ENCODE results near the gene NUP210L.

Gene NUP210L

DNA sequence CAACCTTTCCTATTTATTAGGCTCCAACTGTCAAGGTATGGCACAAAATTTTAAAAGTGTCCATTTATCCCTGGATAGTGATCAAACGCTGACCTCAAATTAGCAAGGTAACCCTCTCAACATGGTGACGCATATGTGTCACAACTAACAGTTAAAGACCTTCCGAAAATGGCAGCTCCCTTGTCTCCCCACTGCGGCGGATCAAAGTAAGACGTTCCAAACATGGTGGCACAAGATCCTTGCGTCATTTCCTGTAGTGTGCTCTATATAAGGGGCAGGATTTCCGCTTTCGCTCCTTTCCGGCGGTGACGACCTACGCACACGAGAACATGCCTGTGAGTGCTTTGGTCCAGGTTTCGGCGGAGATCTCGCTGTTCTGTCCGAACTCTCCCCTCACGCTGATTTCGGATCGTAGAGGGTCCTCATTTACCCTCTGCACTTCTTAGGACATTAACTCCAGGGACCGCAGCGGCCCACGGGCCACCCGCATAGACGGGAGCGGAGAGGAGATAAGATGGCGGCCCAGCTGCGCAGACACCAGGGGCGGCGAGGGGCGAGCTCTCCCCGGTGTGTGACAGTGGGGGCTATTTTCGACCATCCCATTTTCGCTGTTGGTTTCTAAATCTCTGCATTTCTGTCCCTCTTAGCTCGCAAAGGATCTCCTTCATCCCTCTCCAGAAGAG is 164.3 kb downstream of the NUP210L start, which contains the start of gene RPS27:
RPS27 (plus strand) TSS at position 295 of the 683 bp plus-strand sequence; CDS start at position 330, 35 bp downstream.
- CTCF ChIA-PET, result interaction anchor here (0.6 to 5.9 kb wide), 6 partner anchors 9 to 335 kb away, joined by 3 to 43 read pairs (median 4); no protein-coding TSS in a partner anchor
- peak within 1 kb of the TSS; percentile 90 to 100 (median 95) for H3K4me3 ChIP-seq (ENCODE audit: control insufficient read depth in 1 of 7, extremely low read depth in 1 of 7, insufficient read depth in 4 of 7, low read depth in 2 of 7, low read length in 6 of 7)
- peak within 1 kb of the TSS; percentile 99 to 100 for H3K27ac ChIP-seq (ENCODE audit: insufficient read depth in 1 of 2, low read depth in 1 of 2, low read length in 2 of 2, poor library complexity in 1 of 2, severe bottlenecking in 2 of 2)
- H3K4me1 ChIP-seq (ENCODE audit: control extremely low read depth in 1 of 4, control insufficient read depth in 4 of 4, insufficient read depth in 4 of 4, low read length in 3 of 4), result peaks cover 16 to 32% (median 25%) of the 10 kb centered on the region in 4 experiments
- WGBS (ENCODE audit: insufficient coverage), result 0% methylated on average over 21 of the region's 36 CpGs
- peaks cover 6 to 39% (median 21%) of the 10 kb centered on the region in 4 experiments for H3K36me3 ChIP-seq (ENCODE audit: control insufficient read depth in 4 of 4, insufficient read depth in 4 of 4, low read length in 3 of 4)
- no peaks in the 10 kb centered on the region for H3K9me3 ChIP-seq (ENCODE audit: control extremely low read depth in 1 of 5, control insufficient read depth in 4 of 5, insufficient read depth in 2 of 5, low read depth in 1 of 5, low read length in 4 of 5)
- POLR2A ChIA-PET, result interaction anchor here (0.5 to 2.0 kb wide), 28 partner anchors 11 to 449 kb away, joined by 3 to 12 read pairs (median 3); partner anchors contain the start of genes CREB3L4, CRTC2, GATAD2B and JTB
- no peaks in the 10 kb centered on the region for H3K27me3 ChIP-seq (replicated peaks in 2 of 5; ENCODE audit: control insufficient read depth in 4 of 5, insufficient read depth in 5 of 5, low read length in 4 of 5)
- DNase-seq, result peak; percentile 99

DNA sequence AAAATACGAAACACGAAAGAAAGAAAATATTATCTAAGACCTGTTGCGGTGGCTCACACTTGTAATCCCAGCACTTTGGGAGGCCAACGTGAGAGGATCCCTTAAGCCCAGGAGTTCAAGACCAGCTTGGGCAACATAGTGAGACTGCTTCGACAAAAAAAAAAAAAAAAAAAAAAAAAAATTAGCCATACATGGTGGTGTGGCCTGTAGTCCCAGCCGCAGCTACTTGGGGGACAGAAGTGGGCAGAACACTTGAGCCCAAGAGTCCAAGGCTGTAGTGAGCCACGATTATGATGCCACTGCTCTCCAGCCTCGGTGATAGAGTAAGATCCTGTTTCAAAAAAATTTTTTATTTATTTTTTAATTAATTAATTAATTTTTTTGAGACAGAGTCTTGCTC is 167.3 kb downstream of the NUP210L start:
- peaks cover 24 to 46% (median 37%) of the 10 kb centered on the region in 4 experiments for H3K4me1 ChIP-seq (ENCODE audit: control extremely low read depth in 1 of 4, control insufficient read depth in 4 of 4, insufficient read depth in 4 of 4, low read length in 3 of 4)
- POLR2A ChIA-PET, result interaction anchor here (1.1 to 2.8 kb wide), 4 partner anchors 24 to 65 kb away, joined by 3 to 17 read pairs (median 4); partner anchors contain the start of genes DENND4B, GATAD2B and SLC39A1

DNA sequence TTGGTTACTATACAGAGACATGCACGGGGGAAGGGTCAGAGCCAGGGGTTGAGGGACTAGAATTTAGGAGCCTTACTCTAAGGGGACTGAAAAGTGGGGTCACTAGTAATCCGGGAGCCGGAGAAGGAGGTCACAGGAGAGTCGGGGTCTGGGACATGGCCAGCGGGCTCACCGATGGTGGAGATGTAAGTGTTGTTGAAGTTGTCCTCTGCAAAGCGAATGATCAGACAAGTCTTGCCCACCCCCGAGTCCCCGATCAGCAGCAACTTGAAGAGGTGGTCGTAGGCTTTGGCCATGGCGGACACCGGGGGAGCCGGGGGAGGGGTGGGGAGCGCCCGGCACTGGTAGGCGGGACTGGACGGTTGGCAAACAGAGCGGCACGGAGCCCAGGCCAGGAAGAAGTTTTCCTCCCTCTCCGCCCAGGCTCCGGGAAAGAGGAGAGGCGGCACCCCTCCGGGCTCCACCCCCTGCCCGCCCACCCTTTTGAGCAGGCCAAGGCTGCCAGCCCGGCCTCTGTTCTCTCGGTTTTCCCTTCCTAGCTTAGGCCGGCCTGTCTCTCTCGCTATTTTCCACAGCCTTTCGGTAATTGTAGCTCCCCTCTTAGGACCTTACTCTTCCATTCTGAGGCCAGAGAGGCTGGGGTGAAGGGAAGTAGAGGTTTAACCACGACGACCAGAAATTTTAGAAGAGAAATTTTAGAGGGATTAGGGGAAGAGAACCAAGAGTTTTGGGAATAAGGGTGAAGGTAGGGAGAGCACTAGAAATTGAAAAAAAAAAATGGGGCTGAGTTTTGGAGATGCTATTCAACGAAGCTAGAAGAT is 168.7 kb downstream of the NUP210L start, which contains the start of gene RAB13:
RAB13 (minus strand) TSS at position 399 of the 821 bp plus-strand sequence; CDS start at position 296, 103 bp downstream.
- CTCF ChIA-PET, result interaction anchor here (0.9 to 6.3 kb wide), 24 partner anchors 11 to 358 kb away, joined by 3 to 65 read pairs (median 4); partner anchors contain the start of genes CREB3L4, DENND4B, JTB and SLC39A1
- Histone ChIP-seq H3K27ac (ENCODE audit: insufficient read depth in 1 of 2, low read depth in 1 of 2, low read length in 2 of 2, poor library complexity in 1 of 2, severe bottlenecking in 2 of 2) (peak within 1 kb of the TSS; percentile 54 to 80), H3K4me3 (ENCODE audit: control insufficient read depth in 1 of 7, extremely low read depth in 1 of 7, insufficient read depth in 4 of 7, low read depth in 2 of 7, low read length in 6 of 7) (peak within 1 kb of the TSS; percentile 23 to 87 (median 66)), H3K4me1 (ENCODE audit: control extremely low read depth in 1 of 4, control insufficient read depth in 4 of 4, insufficient read depth in 4 of 4, low read length in 3 of 4) (peaks cover 14 to 34% (median 23%) of the 10 kb centered on the region in 4 experiments), H3K36me3 (ENCODE audit: control insufficient read depth in 4 of 4, insufficient read depth in 4 of 4, low read length in 3 of 4) (peaks cover 0 to 8% (median 5%) of the 10 kb centered on the region in 4 experiments), H3K27me3 (replicated peaks in 2 of 5; ENCODE audit: control insufficient read depth in 4 of 5, insufficient read depth in 5 of 5, low read length in 4 of 5) (no peaks in the 10 kb centered on the region), H3K9me3 (ENCODE audit: control extremely low read depth in 1 of 5, control insufficient read depth in 4 of 5, insufficient read depth in 2 of 5, low read depth in 1 of 5, low read length in 4 of 5) (no peaks in the 10 kb centered on the region)
- 1% methylated on average over 14 of the region's 32 CpGs for WGBS (ENCODE audit: insufficient coverage)
- POLR2A ChIA-PET, result interaction anchor here (0.8 to 2.8 kb wide), 6 partner anchors 9 to 196 kb away, joined by 3 to 17 read pairs (median 5); partner anchors contain the start of genes DENND4B, GATAD2B, JTB and SLC39A1
- peak in 2 of 3 donors; percentile 53 to 55 for DNase-seq

More for the DNA sequence above, 167.3 kb downstream of the NUP210L start:
- no peaks in the 10 kb centered on the region for H3K9me3 ChIP-seq (ENCODE audit: control extremely low read depth in 1 of 5, control insufficient read depth in 4 of 5, insufficient read depth in 2 of 5, low read depth in 1 of 5, low read length in 4 of 5)
- WGBS (ENCODE audit: insufficient coverage), result 98% methylated on average over 5 of the region's 8 CpGs
- H3K27ac ChIP-seq (ENCODE audit: insufficient read depth in 1 of 2, low read depth in 1 of 2, low read length in 2 of 2, poor library complexity in 1 of 2, severe bottlenecking in 2 of 2), result no peak overlapping the region
- H3K27me3 ChIP-seq (replicated peaks in 2 of 5; ENCODE audit: control insufficient read depth in 4 of 5, insufficient read depth in 5 of 5, low read length in 4 of 5), result no peaks in the 10 kb centered on the region
- CTCF ChIA-PET, result interaction anchor here (1.0 to 6.3 kb wide), 15 partner anchors 13 to 313 kb away, joined by 3 to 65 read pairs (median 10); partner anchors contain the start of genes CREB3L4, DENND4B, JTB and SLC39A1
- no peak overlapping the region for H3K4me3 ChIP-seq (ENCODE audit: control insufficient read depth in 1 of 7, extremely low read depth in 1 of 7, insufficient read depth in 4 of 7, low read depth in 2 of 7, low read length in 6 of 7)
- peaks cover 2 to 18% (median 8%) of the 10 kb centered on the region in 4 experiments for H3K36me3 ChIP-seq (ENCODE audit: control insufficient read depth in 4 of 4, insufficient read depth in 4 of 4, low read length in 3 of 4)
- DNase-seq, result no peak

DNA sequence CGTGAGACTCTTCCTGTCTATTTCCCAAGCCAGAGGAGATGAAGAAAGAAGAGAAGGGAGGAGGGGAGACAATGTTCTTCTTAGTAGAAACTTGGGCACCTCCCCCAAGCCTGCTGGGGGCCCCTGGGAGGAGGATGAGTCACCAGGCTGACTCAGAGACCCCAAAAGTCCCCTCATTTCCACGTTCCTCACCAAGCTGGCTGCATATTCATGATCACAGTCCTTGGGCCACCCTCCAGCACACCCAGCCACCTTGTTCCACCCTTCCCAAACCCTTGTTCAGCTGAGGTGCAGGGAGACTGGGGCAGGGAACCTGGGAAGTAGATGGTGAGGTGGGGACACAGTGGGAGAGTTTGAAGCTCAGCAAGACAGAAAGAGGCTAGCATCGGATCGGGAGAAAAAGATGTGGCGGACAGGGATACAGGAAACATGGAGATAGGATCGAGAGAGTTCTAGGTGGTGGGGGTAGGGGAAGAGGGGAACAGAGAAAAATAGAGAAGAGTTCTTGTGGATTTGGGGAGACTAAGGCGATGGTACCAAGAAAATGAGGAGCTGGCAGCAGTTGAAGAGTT is 169.4 kb downstream of the NUP210L start:
- H3K27ac ChIP-seq (ENCODE audit: insufficient read depth in 1 of 2, low read depth in 1 of 2, low read length in 2 of 2, poor library complexity in 1 of 2, severe bottlenecking in 2 of 2), result peak overlapping the region; percentile 54 to 80
- 31% methylated on average over 6 of the region's 7 CpGs for WGBS (ENCODE audit: insufficient coverage)
- DNase-seq, result peak; percentile 78 to 88 (median 87)
- no peaks in the 10 kb centered on the region for H3K27me3 ChIP-seq (replicated peaks in 2 of 5; ENCODE audit: control insufficient read depth in 4 of 5, insufficient read depth in 5 of 5, low read length in 4 of 5)
- peak overlapping the region; percentile 23 to 87 (median 66) for H3K4me3 ChIP-seq (ENCODE audit: control insufficient read depth in 1 of 7, extremely low read depth in 1 of 7, insufficient read depth in 4 of 7, low read depth in 2 of 7, low read length in 6 of 7)
- no peaks in the 10 kb centered on the region for H3K9me3 ChIP-seq (ENCODE audit: control extremely low read depth in 1 of 5, control insufficient read depth in 4 of 5, insufficient read depth in 2 of 5, low read depth in 1 of 5, low read length in 4 of 5)
- POLR2A ChIA-PET, result interaction anchor here (0.7 to 2.8 kb wide), 4 partner anchors 8 to 63 kb away, joined by 5 to 17 read pairs (median 6); partner anchors contain the start of genes CREB3L4, DENND4B, GATAD2B and JTB
- CTCF ChIA-PET, result interaction anchor here (0.9 to 6.3 kb wide), 16 partner anchors 11 to 358 kb away, joined by 3 to 65 read pairs (median 8); partner anchors contain the start of genes CREB3L4, DENND4B, JTB and SLC39A1
- H3K36me3 ChIP-seq (ENCODE audit: control insufficient read depth in 4 of 4, insufficient read depth in 4 of 4, low read length in 3 of 4), result peaks cover 0 to 9% (median 5%) of the 10 kb centered on the region in 4 experiments
- H3K4me1 ChIP-seq (ENCODE audit: control extremely low read depth in 1 of 4, control insufficient read depth in 4 of 4, insufficient read depth in 4 of 4, low read length in 3 of 4), result peaks cover 14 to 32% (median 23%) of the 10 kb centered on the region in 4 experiments

DNA sequence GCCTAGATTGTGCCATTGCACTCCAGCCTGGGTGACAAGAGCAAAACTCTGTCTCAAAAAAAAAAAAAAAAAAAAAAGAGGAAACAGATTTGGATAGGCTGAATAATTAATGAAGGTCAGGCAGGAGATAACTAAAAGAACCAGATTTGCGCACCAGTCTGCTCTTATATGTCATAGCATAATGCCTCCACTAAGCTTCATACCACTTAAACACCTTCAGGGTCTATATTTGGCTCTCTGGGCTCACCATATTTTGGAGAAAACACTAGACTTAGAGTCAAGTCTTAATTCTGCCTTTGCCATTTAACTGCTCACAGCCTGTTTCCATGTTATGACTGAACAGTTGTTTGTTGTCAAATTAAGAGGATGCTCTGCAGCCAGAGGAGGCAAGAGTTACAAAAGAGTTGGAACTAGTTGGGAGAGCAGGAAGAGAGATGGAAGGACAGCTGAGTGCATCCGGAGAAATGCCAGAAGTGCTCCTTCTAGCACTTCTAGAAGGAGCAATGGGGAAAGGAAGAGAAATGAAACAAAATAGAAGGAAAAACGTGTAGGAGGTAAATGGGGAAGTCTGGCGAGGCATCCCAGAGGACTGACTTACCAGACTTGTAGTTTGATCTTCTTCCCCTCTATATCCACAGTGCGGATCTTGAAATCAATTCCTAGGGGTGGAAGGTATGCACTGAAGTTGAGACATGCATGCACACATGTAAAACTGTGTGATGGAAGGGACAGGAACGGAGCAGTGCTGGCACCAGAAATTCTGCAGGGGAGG is 170.6 kb downstream of the NUP210L start:
- POLR2A ChIA-PET, result interaction anchor here (0.8 to 1.8 kb wide), 2 partner anchors 18 to 61 kb away, joined by 3 to 7 read pairs; partner anchors contain the start of gene GATAD2B
- peaks cover 0 to 9% (median 5%) of the 10 kb centered on the region in 4 experiments for H3K36me3 ChIP-seq (ENCODE audit: control insufficient read depth in 4 of 4, insufficient read depth in 4 of 4, low read length in 3 of 4)
- no peaks in the 10 kb centered on the region for H3K27me3 ChIP-seq (replicated peaks in 2 of 5; ENCODE audit: control insufficient read depth in 4 of 5, insufficient read depth in 5 of 5, low read length in 4 of 5)
- no peak overlapping the region for H3K4me3 ChIP-seq (ENCODE audit: control insufficient read depth in 1 of 7, extremely low read depth in 1 of 7, insufficient read depth in 4 of 7, low read depth in 2 of 7, low read length in 6 of 7)
- peaks cover 14 to 27% (median 23%) of the 10 kb centered on the region in 4 experiments for H3K4me1 ChIP-seq (ENCODE audit: control extremely low read depth in 1 of 4, control insufficient read depth in 4 of 4, insufficient read depth in 4 of 4, low read length in 3 of 4)
- no peak overlapping the region for H3K27ac ChIP-seq (ENCODE audit: insufficient read depth in 1 of 2, low read depth in 1 of 2, low read length in 2 of 2, poor library complexity in 1 of 2, severe bottlenecking in 2 of 2)
- CTCF ChIA-PET, result interaction anchor here (1.0 to 6.3 kb wide), 9 partner anchors 10 to 187 kb away, joined by 3 to 65 read pairs (median 8); partner anchors contain the start of genes CREB3L4, DENND4B and JTB
- peak in 2 of 3 donors; percentile 43 to 57 for DNase-seq
- H3K9me3 ChIP-seq (ENCODE audit: control extremely low read depth in 1 of 5, control insufficient read depth in 4 of 5, insufficient read depth in 2 of 5, low read depth in 1 of 5, low read length in 4 of 5), result no peaks in the 10 kb centered on the region
- 85% methylated on average over 4 of the region's 6 CpGs for WGBS (ENCODE audit: insufficient coverage)

All from common myeloid progenitor, CD34-positive (primary cell).